OCI-LY1 (cell line): ENCODE results near the gene IFT172.
"Not testable (repeated sequence)": the region's sequence is repeated elsewhere in the genome, so short reads cannot be mapped to it uniquely, and the experiment has no call there.

Source experiments
- H2AFZ ChIP-seq: fragments of 200-600 bp; sonication (generic), shearing (Covaris generic); 2 replicates; pipeline ENCODE4 v1.6.0; 2014; ENCODE audit warnings: antibody characterized with exemption, mild to moderate bottlenecking, low read length
- H3F3A ChIP-seq: fragments of 200-600 bp; sonication (generic), shearing (Covaris generic); 2 replicates; pipeline ENCODE4 v1.6.0; 2014; ENCODE audit warnings: mild to moderate bottlenecking, antibody characterized with exemption, low read length, moderate library complexity; ENCODE audit not compliant: insufficient read depth
- H3K27ac ChIP-seq: fragments of 200-600 bp; sonication (generic); 2 replicates; pipeline ENCODE4 v1.5.1; 2014; ENCODE audit warnings: low read length, mixed run types, mild to moderate bottlenecking, low read depth; ENCODE audit not compliant: poor library complexity, severe bottlenecking
- H3K27me3 ChIP-seq: fragments of 200-600 bp; sonication (generic); 2 replicates; pipeline ENCODE4 v1.6.0; 2014; ENCODE audit warnings: antibody characterized with exemption, mild to moderate bottlenecking, low read length, moderate library complexity; ENCODE audit not compliant: insufficient read depth
- H3K36me3 ChIP-seq: fragments of 200-600 bp; sonication (generic); 2 replicates; pipeline ENCODE4 v1.6.1; 2014; ENCODE audit warnings: mild to moderate bottlenecking, antibody characterized with exemption, low read length, moderate library complexity, mixed read lengths; ENCODE audit not compliant: insufficient read depth
- H3K4me1 ChIP-seq: fragments of 200-600 bp; sonication (generic); 2 replicates; pipeline ENCODE4 v1.5.1; 2014; ENCODE audit warnings: mild to moderate bottlenecking, low read length, moderate library complexity; ENCODE audit not compliant: insufficient read depth, severe bottlenecking
- H3K4me2 ChIP-seq: fragments of 200-600 bp; sonication (generic), shearing (Covaris generic); 2 replicates; pipeline ENCODE4 v1.6.1; 2014; ENCODE audit warnings: low read length
- H3K4me3 ChIP-seq: fragments of 200-600 bp; sonication (generic); 2 replicates; pipeline ENCODE4 v1.5.1; 2014; ENCODE audit warnings: low read length, low read depth, mild to moderate bottlenecking, mixed read lengths; ENCODE audit not compliant: poor library complexity, severe bottlenecking
- H3K79me2 ChIP-seq: fragments of 200-600 bp; shearing (Covaris generic); 2 replicates; pipeline ENCODE4 v1.6.1; 2016; ENCODE audit warnings: mixed run types, low read length, mixed read lengths; ENCODE audit not compliant: insufficient read depth
- H3K9ac ChIP-seq: fragments of 200-600 bp; sonication (generic), shearing (Covaris generic); 2 replicates; pipeline ENCODE4 v1.6.1; 2014; ENCODE audit warnings: mild to moderate bottlenecking, low read length, mixed read lengths
- H3K9me2 ChIP-seq: fragments of 200-600 bp; sonication (generic), shearing (Covaris generic); 2 replicates; pipeline ENCODE4 v1.6.1; 2014; ENCODE audit warnings: low read depth, mild to moderate bottlenecking, low read length, mixed read lengths
- H3K9me3 ChIP-seq: fragments of 200-600 bp; shearing (Covaris generic); 2 replicates; pipeline ENCODE4 v1.6.1; 2014; ENCODE audit warnings: low read length, mixed read lengths
- H4K20me1 ChIP-seq: fragments of 200-600 bp; sonication (generic), shearing (Covaris generic); 2 replicates; pipeline ENCODE4 v1.6.0; 2016; ENCODE audit warnings: mild to moderate bottlenecking, low read length; ENCODE audit not compliant: insufficient read depth
- CTCF ChIP-seq: fragments of 200-600 bp; sonication (generic), shearing (Covaris generic); IDR thresholded peaks from 2 replicates; pipeline ENCODE4 v1.5.1; 2017; ENCODE audit warnings: mild to moderate bottlenecking, antibody characterized with exemption, low read length, moderate library complexity, mixed read lengths
- EZH2 ChIP-seq: fragments of 200-600 bp; sonication (generic), shearing (Covaris generic); IDR thresholded peaks from 2 replicates; pipeline ENCODE4 v1.8.0; 2017; ENCODE audit warnings: borderline replicate concordance, mixed run types, mild to moderate bottlenecking, antibody characterized with exemption, low read length, moderate library complexity, mixed read lengths

The IFT172 gene

GRCh38 chr2:27427863-27428212 lies 61.7 kb downstream of the IFT172 start:
- Histone ChIP-seq H3K4me1 (peaks cover 23% of the 10 kb centered on the region), H3K9ac (peak overlapping the region; percentile 85), H3K9me2 (no peaks in the 10 kb centered on the region), H3F3A (no peaks in the 10 kb centered on the region), H2AFZ (peak overlapping the region; percentile 59), H3K9me3 (no peaks in the 10 kb centered on the region), H3K27me3 (no peaks in the 10 kb centered on the region), H3K27ac (peak overlapping the region; percentile 39), H3K4me3 (peak overlapping the region; percentile 88), H3K4me2 (peak overlapping the region; percentile 64), H4K20me1 (no peaks in the 10 kb centered on the region), H3K79me2 (peaks cover 25% of the 10 kb centered on the region), H3K36me3 (no peaks in the 10 kb centered on the region)
- TF ChIP-seq CTCF (no peak), EZH2 (no peak)

- not testable (repeated sequence) for H3K27ac ChIP-seq, H4K20me1 ChIP-seq, H3K4me3 ChIP-seq, H2AFZ ChIP-seq, H3K27me3 ChIP-seq, H3K9me3 ChIP-seq, H3K9me2 ChIP-seq, H3K36me3 ChIP-seq, H3F3A ChIP-seq, H3K4me2 ChIP-seq, H3K9ac ChIP-seq
- Histone ChIP-seq H3K79me2 (peaks cover 10% of the 10 kb centered on the region), H3K4me1 (peaks cover 14% of the 10 kb centered on the region)
Observed at GRCh38 chr2:27425039-27425438, 64.5 kb downstream of the IFT172 start.

- Histone ChIP-seq H3K79me2 (no peaks in the 10 kb centered on the region), H4K20me1 (no peaks in the 10 kb centered on the region), H3K36me3 (no peaks in the 10 kb centered on the region), H3K9me3 (no peaks in the 10 kb centered on the region), H3K4me2 (no peak overlapping the region), H3K9ac (no peak overlapping the region), H2AFZ (no peak overlapping the region), H3F3A (no peaks in the 10 kb centered on the region), H3K4me3 (no peak overlapping the region), H3K27me3 (no peaks in the 10 kb centered on the region), H3K27ac (no peak overlapping the region), H3K9me2 (no peaks in the 10 kb centered on the region), H3K4me1 (peaks cover 5% of the 10 kb centered on the region)
- TF ChIP-seq EZH2 (no peak), CTCF (no peak)
Observed at GRCh38 chr2:27422958-27423357, 66.6 kb downstream of the IFT172 start.

- H3K9me3 ChIP-seq: no peaks in the 10 kb centered on the region
- no peak overlapping the region for H3K4me2 ChIP-seq
- no peaks in the 10 kb centered on the region for H3F3A ChIP-seq
- no peaks in the 10 kb centered on the region for H3K79me2 ChIP-seq
- no peaks in the 10 kb centered on the region for H3K9me2 ChIP-seq
- no peaks in the 10 kb centered on the region for H3K27me3 ChIP-seq
- H3K36me3 ChIP-seq: no peaks in the 10 kb centered on the region
- TF ChIP-seq EZH2 (no peak), CTCF (no peak)
- H3K4me3 ChIP-seq: no peak overlapping the region
- H2AFZ ChIP-seq: no peak overlapping the region
- no peak overlapping the region for H3K9ac ChIP-seq
- H4K20me1 ChIP-seq: no peaks in the 10 kb centered on the region
- H3K4me1 ChIP-seq: no peaks in the 10 kb centered on the region
- no peak overlapping the region for H3K27ac ChIP-seq
Observed at GRCh38 chr2:27421660-27422250, 67.8 kb downstream of the IFT172 start.
